GM12878 (cell line): ENCODE measurements around the gene SETBP1.

Source experiments
- ATF7 ChIP-seq: fragments of 450-650 bp; IDR thresholded peaks from 2 replicates; pipeline ENCODE4 v1.6.1; 2016; ENCODE audit warnings: low read depth, mild to moderate bottlenecking
- CTCF ChIP-seq, 3 experiments: IDR thresholded peaks in 2 of 3; conservative IDR thresholded peaks in 1 of 3; 2 replicates each; pipeline ENCODE4 v1.5.1; 2011; ENCODE audit warnings: low read depth in 3 of 3, low read length in 3 of 3, mild to moderate bottlenecking in 3 of 3, control low read depth in 2 of 3, moderate library complexity in 2 of 3, inconsistent platforms in 1 of 3, mixed read lengths in 1 of 3; ENCODE audit not compliant: control insufficient read depth in 2 of 3, insufficient read depth in 1 of 3; ENCODE audit errors: extremely low read depth in 1 of 3
- EP300 ChIP-seq, 2 experiments: fragments of 150-350 bp in 1 of 2; IDR thresholded peaks; 2 replicates each; pipeline ENCODE4 v1.6.1; 2011 to 2012; ENCODE audit warnings: low read depth in 2 of 2, low read length in 2 of 2, borderline replicate concordance in 1 of 2, improper control_type of control experiment in 1 of 2, inconsistent platforms in 1 of 2; ENCODE audit not compliant: control insufficient read depth in 1 of 2
- RAD21 ChIP-seq: IDR thresholded peaks from 2 replicates; pipeline ENCODE4 v1.6.1; 2011; ENCODE audit warnings: mild to moderate bottlenecking, low read depth, low read length, moderate library complexity; ENCODE audit not compliant: insufficient read depth
- SP1 ChIP-seq: IDR thresholded peaks from one replicate; pipeline ENCODE4 v1.6.1; 2011; ENCODE audit warnings: low read depth, low read length
- TCF12 ChIP-seq: IDR thresholded peaks from 2 replicates; pipeline ENCODE4 v1.6.1; 2011; ENCODE audit warnings: low read depth, mild to moderate bottlenecking, low read length
- TCF7 ChIP-seq: IDR thresholded peaks from 2 replicates; pipeline ENCODE4 v1.6.1; 2014; ENCODE audit warnings: antibody characterized with exemption, borderline replicate concordance

DNA sequence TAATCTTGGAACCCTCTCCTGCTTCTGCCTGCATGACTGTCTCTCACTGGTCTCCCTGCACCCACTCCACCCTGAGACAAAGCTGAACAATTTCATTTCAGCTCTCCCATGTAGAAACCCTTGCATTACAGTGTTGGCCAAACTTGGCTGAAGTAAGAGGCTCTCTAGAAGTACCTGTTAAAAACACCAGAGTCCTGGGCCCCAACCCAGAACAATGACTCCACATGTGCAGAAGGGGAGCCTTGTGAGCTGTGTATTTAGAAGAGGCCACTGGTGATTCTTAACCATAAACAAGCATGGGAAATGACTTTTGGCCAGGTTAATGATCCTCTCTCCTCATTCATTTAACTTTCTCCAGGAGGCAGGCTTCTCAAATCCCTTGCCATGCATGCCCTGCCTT lies 254.8 kb downstream of the SETBP1 start:
- TF ChIP-seq ATF7 (no peak), CTCF (IDR thresholded peaks at IDR 0.05 in 2 of 3, conservative IDR thresholded peaks at IDR 0.05 in 1 of 3; ENCODE audit: control insufficient read depth in 2 of 3, extremely low read depth in 1 of 3, insufficient read depth in 1 of 3, low read depth in 3 of 3, low read length in 3 of 3) (no peak), RAD21 (no peak), TCF7 (no peak), SP1 (no peak), TCF12 (no peak), EP300 (IDR thresholded peaks at IDR 0.05; ENCODE audit: borderline replicate concordance in 1 of 2, control insufficient read depth in 1 of 2, low read depth in 2 of 2, low read length in 2 of 2) (no peak)
